Thymus (tissue), 11 donors: ENCODE data around the gene POLR3E. TPM values are rescaled to one million over a fixed set of nuclear protein-coding genes. Genes with fewer than 3 reads are reported as not detected.

Experiments used
- DNase-seq, 9 donors: peaks; one replicate each; pipeline ENCODE4 v3.0.0-alpha.2; 2013; ENCODE audit warnings: low spot score in 9 of 9, low read depth in 6 of 9, missing footprints in 1 of 9
- H3K27ac ChIP-seq, 2 donors: one replicate each; pipeline ENCODE4 v1.5.1; 2013; ENCODE audit warnings: control low read depth in 1 of 2, low read depth in 1 of 2, low read length in 1 of 2, mild to moderate bottlenecking in 1 of 2, moderate library complexity in 1 of 2
- H3K27me3 ChIP-seq, 2 donors: one replicate each; pipeline ENCODE4 v1.5.1; 2013; ENCODE audit warnings: low read length in 1 of 2; ENCODE audit not compliant: control insufficient read depth in 2 of 2, insufficient read depth in 1 of 2
- H3K36me3 ChIP-seq, 2 donors: one replicate each; pipeline ENCODE4 v1.5.1; 2013; ENCODE audit warnings: low read length in 1 of 2, mild to moderate bottlenecking in 1 of 2, moderate library complexity in 1 of 2; ENCODE audit not compliant: control insufficient read depth in 2 of 2, insufficient read depth in 2 of 2
- H3K4me1 ChIP-seq, 2 donors: one replicate each; pipeline ENCODE4 v1.5.1; 2013; ENCODE audit warnings: low read length in 2 of 2; ENCODE audit not compliant: control insufficient read depth in 2 of 2, insufficient read depth in 2 of 2
- H3K4me3 ChIP-seq, 2 donors: one replicate each; pipeline ENCODE4 v1.5.1; 2013; ENCODE audit warnings: low read length in 2 of 2, control low read depth in 1 of 2, mild to moderate bottlenecking in 1 of 2
- H3K9me3 ChIP-seq, 2 donors: one replicate each; pipeline ENCODE4 v1.5.1; 2013; ENCODE audit warnings: low read length in 1 of 2, mild to moderate bottlenecking in 1 of 2; ENCODE audit not compliant: control insufficient read depth in 2 of 2, insufficient read depth in 1 of 2
- WGBS: extraction: QIAGEN DNeasy Blood & Tissue Kit; methylation state at CpG from one replicate; pipeline ENCODE4 v1.1.7; 2013; 5-methylcytosine and 5-hydroxymethylcytosine counted together
- polyA plus RNA-seq: library from polyadenylated mRNA; stranded (reverse); fragments of 200-250 nt; gene quantifications from one replicate; pipeline ENCODE4 v1.2.3, GENCODE V29; 2013
- total RNA-seq: library from RNA; stranded (reverse); fragments of 120-200 nt; gene quantifications from one replicate; pipeline ENCODE4 v1.2.4, GENCODE V29; 2013
- donor health status: healthy.

POLR3E gene
- total and polyA plus RNA-seq, 2 donors: 27.2 to 27.4 TPM

DNA sequence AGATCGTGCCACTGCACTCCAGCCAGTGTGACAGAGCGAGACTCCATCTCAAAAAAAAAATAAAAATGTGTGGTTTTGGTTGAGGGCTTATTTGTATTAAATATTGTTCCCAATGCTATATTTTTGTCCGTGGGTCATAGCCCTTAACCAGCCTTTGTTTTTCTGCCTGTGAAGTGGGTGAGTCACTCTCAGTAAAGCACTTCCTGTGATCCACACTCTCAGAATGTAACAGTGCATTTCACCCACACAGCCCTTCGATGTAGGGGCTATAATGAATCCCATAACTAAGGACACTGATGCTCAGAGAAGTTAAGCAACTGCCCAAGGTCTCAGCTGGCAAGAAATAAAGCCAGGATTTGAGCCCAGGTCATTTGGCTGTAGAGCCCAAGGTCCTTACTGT, 34.7 kb upstream of the POLR3E start:
- Histone ChIP-seq H3K9me3 (peaks cover 0 to 10% of the 10 kb centered on the region in 2 donors), H3K36me3 (peaks cover 20 to 21% of the 10 kb centered on the region in 2 donors), H3K4me1 (peaks cover 2 to 4% of the 10 kb centered on the region in 2 donors), H3K27me3 (no peaks in the 10 kb centered on the region), H3K4me3 (no peak overlapping the region), H3K27ac (no peak overlapping the region)
- 93% methylated on average over 4 of the region's 4 CpGs for WGBS
- DNase-seq: no peak

DNA sequence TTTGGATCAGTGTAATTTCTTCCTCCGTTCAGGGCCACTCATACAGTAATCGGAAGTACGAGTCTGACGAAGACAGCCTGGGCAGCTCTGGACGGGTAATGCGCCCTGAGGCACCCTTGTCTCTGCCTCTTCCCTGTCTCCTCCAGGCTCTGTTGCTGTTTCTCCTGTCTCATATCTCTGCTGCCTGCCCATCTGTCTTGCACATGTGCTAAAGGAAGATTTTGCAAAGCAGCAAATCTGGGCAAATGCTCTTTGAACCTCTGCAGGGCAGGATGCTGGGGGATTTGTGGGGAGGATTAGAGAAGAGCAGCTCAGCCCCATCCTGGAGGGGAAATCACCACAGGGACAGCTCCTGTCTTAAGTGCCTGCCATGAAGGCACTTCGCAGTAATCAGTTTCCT, 32.4 kb upstream of the POLR3E start:
- H3K4me3 ChIP-seq: no peak overlapping the region
- peaks cover 13 to 14% of the 10 kb centered on the region in 2 donors for H3K36me3 ChIP-seq
- peak in 3 of 9 donors; percentile 4 to 32 (median 4) for DNase-seq
- H3K27ac ChIP-seq: no peak overlapping the region
- H3K27me3 ChIP-seq: no peaks in the 10 kb centered on the region
- H3K4me1 ChIP-seq: peaks cover 2 to 4% of the 10 kb centered on the region in 2 donors
- peaks cover 0 to 8% of the 10 kb centered on the region in 2 donors for H3K9me3 ChIP-seq
- 96% methylated on average over 7 of the region's 7 CpGs for WGBS

DNA sequence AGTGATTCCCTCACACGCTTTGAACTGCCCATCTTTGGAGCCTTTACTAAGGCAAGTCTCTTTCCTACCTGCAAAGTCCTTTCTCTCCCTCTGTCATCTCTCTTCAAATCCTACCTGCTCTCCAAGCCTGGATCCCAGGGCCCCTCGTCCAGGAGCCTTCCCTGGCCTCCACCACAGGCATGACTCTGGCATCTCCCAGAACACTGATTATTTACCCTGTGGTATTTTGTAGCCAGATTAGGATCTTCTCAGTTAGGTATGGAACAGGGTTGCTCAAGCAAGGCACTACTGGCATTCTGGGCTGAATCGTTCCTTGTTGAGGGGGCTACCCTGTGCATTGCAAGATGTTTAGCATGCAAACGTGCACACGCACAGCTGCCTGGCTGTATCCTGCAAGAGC, 31.9 kb upstream of the POLR3E start:
- H3K4me1 ChIP-seq: peaks cover 2 to 4% of the 10 kb centered on the region in 2 donors
- H3K27me3 ChIP-seq: no peaks in the 10 kb centered on the region
- H3K9me3 ChIP-seq: peaks cover 0 to 3% of the 10 kb centered on the region in 2 donors
- WGBS: 96% methylated on average over 5 of the region's 5 CpGs
- DNase-seq: no peak
- no peak overlapping the region for H3K4me3 ChIP-seq
- no peak overlapping the region for H3K27ac ChIP-seq
- peaks cover 8 to 11% of the 10 kb centered on the region in 2 donors for H3K36me3 ChIP-seq

DNA sequence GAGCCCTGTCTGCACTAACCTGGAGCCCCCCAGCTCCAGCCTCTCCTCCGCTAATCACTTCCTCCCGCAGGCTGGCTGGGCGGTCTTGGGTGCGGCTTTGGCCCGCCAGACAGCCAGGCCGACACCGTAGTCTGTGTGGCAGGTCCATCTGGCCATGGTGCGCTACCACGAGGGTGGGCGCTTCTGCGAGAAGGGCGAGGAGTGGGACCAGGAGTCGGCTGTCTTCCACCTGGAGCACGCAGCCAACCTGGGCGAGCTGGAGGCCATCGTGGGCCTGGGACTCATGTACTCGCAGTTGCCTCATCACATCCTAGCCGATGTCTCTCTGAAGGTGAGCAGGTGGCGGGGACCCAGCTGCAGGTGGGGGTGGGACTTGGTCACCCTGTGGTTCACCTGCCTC, 30.7 kb upstream of the POLR3E start:
- H3K27me3 ChIP-seq: no peaks in the 10 kb centered on the region
- H3K36me3 ChIP-seq: peaks cover 3 to 10% of the 10 kb centered on the region in 2 donors
- H3K4me1 ChIP-seq: peaks cover 2 to 4% of the 10 kb centered on the region in 2 donors
- H3K9me3 ChIP-seq: no peaks in the 10 kb centered on the region
- 98% methylated on average over 19 of the region's 19 CpGs for WGBS
- H3K4me3 ChIP-seq: no peak overlapping the region
- no peak for DNase-seq
- no peak overlapping the region for H3K27ac ChIP-seq

DNA sequence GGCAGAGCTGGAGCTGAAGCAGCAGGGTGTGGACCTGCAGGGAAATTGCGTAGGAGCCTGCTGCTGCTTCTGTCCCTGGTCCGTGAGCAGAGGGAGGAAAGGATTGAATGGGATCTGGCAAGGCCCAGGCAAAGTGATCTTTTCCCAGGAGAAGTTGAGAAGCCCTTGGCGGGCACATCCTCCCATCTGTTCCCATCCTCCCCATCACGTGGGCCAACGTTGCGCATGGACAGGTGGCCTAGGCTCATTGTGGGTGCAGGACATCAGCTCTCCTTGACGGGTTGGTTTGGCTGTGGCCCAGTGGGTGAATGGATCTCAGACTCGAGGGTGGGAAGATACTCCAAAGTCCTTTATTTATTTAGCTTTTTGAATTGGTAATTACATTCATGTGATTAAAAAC, 29.4 kb upstream of the POLR3E start:
- Histone ChIP-seq H3K9me3 (no peaks in the 10 kb centered on the region), H3K27ac (no peak overlapping the region), H3K4me3 (no peak overlapping the region), H3K27me3 (no peaks in the 10 kb centered on the region), H3K4me1 (peaks cover 2 to 4% of the 10 kb centered on the region in 2 donors), H3K36me3 (peaks cover 3 to 10% of the 10 kb centered on the region in 2 donors)
- DNase-seq: no peak
- 98% methylated on average over 8 of the region's 8 CpGs for WGBS

DNA sequence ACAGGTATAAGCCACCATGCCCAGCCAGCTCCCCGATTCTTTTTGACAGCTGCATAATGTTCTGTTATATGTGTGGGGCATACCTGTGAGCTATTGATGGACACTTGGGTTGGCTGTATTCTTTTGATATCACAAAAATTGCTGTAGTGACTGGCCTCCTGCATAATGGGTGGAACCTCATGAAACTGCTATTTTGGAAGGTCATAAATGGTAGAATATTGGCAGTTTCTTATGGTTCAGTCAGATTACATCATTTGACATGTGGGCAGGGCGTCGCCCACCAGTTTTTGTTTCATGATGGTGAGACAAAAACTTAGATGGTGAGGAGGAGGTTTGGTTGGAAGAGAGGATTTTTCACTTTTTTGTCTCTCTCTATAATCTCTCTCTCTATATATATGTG, 26.7 kb upstream of the POLR3E start:
- Histone ChIP-seq H3K27me3 (no peaks in the 10 kb centered on the region), H3K4me3 (no peak overlapping the region), H3K36me3 (peaks cover 10 to 11% of the 10 kb centered on the region in 2 donors), H3K27ac (no peak overlapping the region), H3K9me3 (no peaks in the 10 kb centered on the region), H3K4me1 (no peaks in the 10 kb centered on the region)
- WGBS: 98% methylated on average over 3 of the region's 3 CpGs
- no peak for DNase-seq

DNA sequence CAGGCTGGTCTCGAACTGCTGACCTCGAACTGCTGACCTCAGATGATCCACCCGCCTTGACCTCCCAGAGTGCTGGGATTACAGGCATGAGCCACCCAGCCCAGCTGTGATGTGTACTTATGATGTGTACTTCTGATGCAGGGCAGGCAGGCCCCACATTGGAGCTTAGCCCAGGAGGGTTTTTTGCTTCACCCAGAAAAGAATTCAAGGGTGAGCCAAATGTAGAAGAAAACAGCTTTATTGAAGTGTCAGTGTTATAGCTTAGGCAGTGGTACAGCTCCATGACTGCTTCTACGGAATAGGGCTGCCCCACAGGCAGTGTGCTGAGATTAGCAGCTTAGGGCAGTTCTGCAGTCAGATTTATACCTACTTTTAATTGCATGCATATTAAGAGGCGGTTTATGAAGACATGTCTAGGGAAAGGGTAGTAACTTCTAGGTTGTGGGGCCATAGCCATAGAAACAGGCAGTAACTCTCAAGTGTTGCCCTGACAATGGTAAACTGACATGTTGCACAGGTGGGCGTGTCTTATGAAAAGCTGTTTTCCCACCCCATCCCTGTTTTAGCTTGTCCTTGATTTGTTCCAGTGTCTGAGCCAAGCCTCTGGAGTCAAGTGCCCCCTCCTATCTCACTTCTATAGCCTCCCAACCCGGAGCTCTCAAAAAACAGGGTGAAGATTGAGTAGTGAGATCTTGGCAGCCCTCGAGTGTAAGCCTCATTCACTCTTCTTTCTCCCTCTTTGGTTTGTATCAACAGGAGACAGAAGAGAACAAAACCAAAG, 24.1 kb upstream of the POLR3E start:
- H3K9me3 ChIP-seq: no peaks in the 10 kb centered on the region
- no peak overlapping the region for H3K4me3 ChIP-seq
- DNase-seq: no peak
- 90% methylated on average over 8 of the region's 8 CpGs for WGBS
- no peak overlapping the region for H3K27ac ChIP-seq
- H3K4me1 ChIP-seq: no peaks in the 10 kb centered on the region
- H3K27me3 ChIP-seq: no peaks in the 10 kb centered on the region
- peaks cover 7 to 11% of the 10 kb centered on the region in 2 donors for H3K36me3 ChIP-seq

DNA sequence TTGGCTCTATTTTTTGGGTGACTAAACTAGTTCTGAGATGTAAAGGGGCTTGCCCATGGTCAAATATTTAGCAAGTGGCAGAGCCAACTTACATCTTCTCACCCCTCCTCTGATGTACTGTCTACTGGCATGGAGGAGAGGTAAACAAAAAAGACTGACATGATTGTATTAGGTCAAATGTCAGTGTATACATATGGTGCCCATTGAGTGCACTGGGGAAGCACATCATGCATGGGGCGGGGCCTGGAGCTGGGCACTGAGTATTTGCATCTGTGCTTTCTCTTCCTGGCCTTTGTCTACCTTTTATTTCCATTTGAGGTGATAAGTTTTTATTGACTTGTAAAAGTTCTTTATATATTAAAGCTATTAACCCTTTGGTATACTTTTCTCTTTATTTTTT, 22.3 kb upstream of the POLR3E start:
- WGBS: 100% methylated on average over 1 of the region's 1 CpG
- Histone ChIP-seq H3K4me1 (no peaks in the 10 kb centered on the region), H3K27ac (no peak overlapping the region), H3K36me3 (peaks cover 16% of the 10 kb centered on the region in 2 donors), H3K27me3 (no peaks in the 10 kb centered on the region), H3K9me3 (no peaks in the 10 kb centered on the region), H3K4me3 (no peak overlapping the region)
- no peak for DNase-seq

DNA sequence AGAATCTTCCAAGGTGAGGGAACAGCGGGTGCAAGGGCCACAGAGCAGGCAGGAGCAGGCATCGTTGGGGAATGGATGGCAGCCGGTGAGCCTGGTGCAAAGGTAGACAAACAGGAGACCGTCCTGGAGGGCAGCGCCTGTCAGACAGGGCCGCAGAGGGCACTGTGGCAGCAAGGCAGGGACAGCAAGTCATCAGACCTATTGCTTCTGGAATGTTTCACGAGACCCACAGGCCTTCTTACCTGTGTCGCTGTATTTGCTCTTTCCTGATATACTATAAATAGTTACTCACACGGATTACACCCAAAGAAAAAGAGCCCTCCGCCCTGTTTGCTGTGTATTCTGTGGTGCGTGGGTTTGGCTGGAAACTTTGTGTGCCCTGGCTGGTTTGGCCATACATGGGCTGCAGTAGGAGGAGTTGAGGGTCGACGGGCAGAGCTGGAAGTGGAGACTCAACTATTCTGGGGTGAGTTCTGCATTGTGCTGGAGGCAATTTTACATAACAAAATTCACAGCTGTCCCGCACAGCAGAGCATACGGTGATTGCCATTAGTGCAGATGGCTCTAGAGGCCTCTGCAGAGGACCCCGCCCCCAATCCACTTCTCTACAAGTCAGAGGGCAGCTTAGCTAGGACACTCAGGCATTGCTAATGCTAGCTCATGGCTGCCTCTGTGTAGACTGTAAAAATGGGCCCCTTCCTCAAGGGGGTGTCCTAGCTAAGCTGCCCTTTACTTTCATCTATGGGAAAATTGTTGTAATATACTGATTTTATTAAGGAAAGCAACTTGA, 18.6 kb upstream of the POLR3E start:
- DNase-seq: no peak
- WGBS: 94% methylated on average over 16 of the region's 16 CpGs
- peaks cover 20 to 24% of the 10 kb centered on the region in 2 donors for H3K36me3 ChIP-seq
- no peaks in the 10 kb centered on the region for H3K9me3 ChIP-seq
- no peaks in the 10 kb centered on the region for H3K4me1 ChIP-seq
- no peaks in the 10 kb centered on the region for H3K27me3 ChIP-seq
- H3K27ac ChIP-seq: no peak overlapping the region
- no peak overlapping the region for H3K4me3 ChIP-seq
